Fibroblast of the conjunctiva (primary cell): ENCODE data around the gene AGRN.
"Not testable (repeated sequence)": the region's sequence is repeated elsewhere in the genome, so short reads cannot be mapped to it uniquely, and the experiment has no call there.

Experiments
- DNase-seq: peaks from one replicate; pipeline ENCODE4 v3.0.0-alpha.2; 2010; ENCODE audit warnings: low read depth

The AGRN gene

GRCh38 chr1:1067284-1067859 lies 47.5 kb downstream of the AGRN start:
- DNase-seq: no peak

GRCh38 chr1:1067860-1068516 lies 48.1 kb downstream of the AGRN start:
- no peak for DNase-seq

GRCh38 chr1:1068517-1069055 lies 48.7 kb downstream of the AGRN start:
- no peak for DNase-seq

- DNase-seq: no peak
Measured at GRCh38 chr1:1069056-1069710, 49.3 kb downstream of the AGRN start.

GRCh38 chr1:1069711-1070676 lies 50.1 kb downstream of the AGRN start:
- DNase-seq: no peak

GRCh38 chr1:1071486-1072298 lies 51.8 kb downstream of the AGRN start:
- DNase-seq: no peak

- DNase-seq: no peak
Measured at GRCh38 chr1:1072299-1072848, 52.5 kb downstream of the AGRN start.

- no peak for DNase-seq
Measured at GRCh38 chr1:1072849-1073742, 53.2 kb downstream of the AGRN start.

- no peak for DNase-seq
Measured at GRCh38 chr1:1073743-1074587, 54.0 kb downstream of the AGRN start, which contains the start of gene RNF223. TSS of gene RNF223 (minus strand) at chr1:1074306. CDS start at chr1:1072566, 1,740 bp downstream.

GRCh38 chr1:1074631-1075147 lies 54.8 kb downstream of the AGRN start:
- no peak for DNase-seq

- no peak for DNase-seq
Measured at GRCh38 chr1:1075148-1075935, 55.4 kb downstream of the AGRN start.

GRCh38 chr1:1077396-1077795 lies 57.5 kb downstream of the AGRN start:
- not testable (repeated sequence) for DNase-seq

- DNase-seq: no peak
Measured at GRCh38 chr1:1079408-1080121, 59.6 kb downstream of the AGRN start.

GRCh38 chr1:1080122-1080757 lies 60.3 kb downstream of the AGRN start:
- DNase-seq: no peak

GRCh38 chr1:1080951-1081310 lies 61.0 kb downstream of the AGRN start:
- DNase-seq: no peak
